Fibroblast of pulmonary artery (primary cell): ENCODE results near the gene LMF1.

ENCODE experiments used
- DNase-seq: peaks from one replicate; pipeline ENCODE4 v3.0.0-alpha.2; 2010; ENCODE audit warnings: low read depth
- H3K4me3 ChIP-seq: replicated peaks from 2 replicates; pipeline ENCODE4 v1.5.1; 2011; ENCODE audit warnings: low read depth, mild to moderate bottlenecking, control low read depth, low read length, moderate library complexity
- CTCF ChIP-seq: IDR thresholded peaks from 2 replicates; pipeline ENCODE4 v1.5.1; 2011; ENCODE audit warnings: mild to moderate bottlenecking, control low read depth, low read length, inconsistent platforms; ENCODE audit errors: missing control alignments

LMF1 gene

GRCh38 chr16:971981-972315 lies 1.2 kb upstream of the LMF1 start:
- no peak for DNase-seq
- no peak for TF ChIP-seq CTCF
- H3K4me3 ChIP-seq = no peak overlapping the region

- H3K4me3 ChIP-seq = no peak overlapping the region
- TF ChIP-seq CTCF = no peak
- no peak for DNase-seq
Measured at GRCh38 chr16:971582-971905, 760 bp upstream of the LMF1 start.

- DNase-seq = no peak
- peak overlapping the region; percentile 74 for H3K4me3 ChIP-seq
- TF ChIP-seq CTCF = no peak
Measured at GRCh38 chr16:970386-970765, 408 bp downstream of the LMF1 start.

- TF ChIP-seq CTCF = no peak
- DNase-seq = peak; percentile 26
Measured at GRCh38 chr16:969508-970385, 1.0 kb downstream of the LMF1 start.

GRCh38 chr16:968620-969019 lies 2.2 kb downstream of the LMF1 start:
- no peak overlapping the region for H3K4me3 ChIP-seq
- no peak for DNase-seq
- TF ChIP-seq CTCF = no peak

More at GRCh38 chr16:969508-970385, 1.0 kb downstream of the LMF1 start:
- peak overlapping the region; percentile 74 for H3K4me3 ChIP-seq

GRCh38 chr16:967546-968295 lies 3.1 kb downstream of the LMF1 start:
- H3K4me3 ChIP-seq = no peak overlapping the region
- no peak for TF ChIP-seq CTCF
- no peak for DNase-seq
